Measurements from ENCODE around the gene GOLGA6L7.
"Not testable (repeated sequence)": the region's sequence is repeated elsewhere in the genome, so short reads cannot be mapped to it uniquely, and the experiment has no call there.

The GOLGA6L7 gene

DNA sequence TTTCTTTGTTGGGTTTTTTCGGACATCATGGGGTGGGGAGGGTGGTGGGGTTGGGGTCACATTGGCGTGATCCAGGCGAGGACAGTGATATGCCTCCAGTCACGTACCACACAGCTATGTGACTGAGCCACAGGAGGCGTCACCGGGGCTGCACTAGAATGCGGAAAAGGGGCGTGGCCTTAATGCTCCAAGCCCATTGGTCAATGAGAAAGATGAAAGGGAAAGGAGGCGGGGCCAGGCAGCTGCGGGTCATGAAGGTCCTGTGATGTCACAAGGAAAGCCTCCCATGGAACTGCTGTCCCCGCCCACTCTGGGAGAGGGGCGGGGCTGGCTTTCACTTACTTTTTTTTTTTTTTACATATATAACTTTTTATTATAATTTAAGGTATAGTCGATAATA lies at the start of gene GOLGA6L7:
GOLGA6L7 (minus strand) TSS at position 124 of the 400 bp plus-strand sequence; CDS start at position 29, 95 bp downstream.
- H3K4me2 ChIP-seq (ENCODE audit: low read length): not testable (repeated sequence)

DNA sequence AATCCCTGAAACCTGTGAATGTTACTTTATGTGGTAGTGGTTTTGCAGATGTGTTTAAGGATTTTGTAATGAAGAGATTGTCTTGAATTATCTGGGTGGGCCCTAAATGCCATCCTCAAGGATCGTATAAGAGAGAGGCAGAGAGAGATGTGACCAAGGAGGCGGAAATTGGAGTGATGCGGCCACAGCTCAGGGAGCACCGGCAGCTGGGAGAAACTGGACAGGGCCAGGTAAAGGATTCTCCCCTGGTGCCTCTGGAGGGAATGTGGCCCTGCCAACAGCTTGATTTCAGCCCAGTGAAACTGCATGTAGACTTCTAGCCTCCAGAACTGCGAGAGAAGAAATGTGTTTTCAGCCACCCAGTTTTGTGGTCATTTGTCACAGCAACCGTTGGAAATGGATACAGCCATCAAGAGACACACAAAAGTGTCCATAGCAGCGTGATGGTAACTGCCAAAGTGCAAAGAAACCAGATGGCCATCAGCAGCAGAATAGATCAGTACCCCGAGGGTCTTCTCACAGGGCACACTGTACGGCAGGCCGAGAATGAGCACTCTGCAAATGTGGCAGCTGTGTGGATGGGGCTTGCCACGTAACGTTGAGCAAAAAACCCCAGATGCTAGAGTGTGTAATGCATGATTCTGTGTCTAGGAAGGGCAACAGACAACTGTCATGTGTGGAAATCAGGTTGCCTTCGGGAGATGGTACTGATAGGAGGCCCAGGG lies 49.6 kb upstream of the GOLGA6L7 start:
- Histone ChIP-seq H3K4me2 (ENCODE audit: low read length) (no peak overlapping the region), H3K79me2 (ENCODE audit: control insufficient read depth, low read length) (no peaks in the 10 kb centered on the region), H3F3A (ENCODE audit: control insufficient read depth, insufficient read depth) (no peaks in the 10 kb centered on the region), H3K4me3 (ENCODE audit: low read length) (no peak overlapping the region), H3K4me1 (ENCODE audit: control insufficient read depth, low read length) (no peaks in the 10 kb centered on the region), H4K20me1 (ENCODE audit: control insufficient read depth, insufficient read depth, low read depth, low read length) (no peaks in the 10 kb centered on the region), H3K9me3 (ENCODE audit: control insufficient read depth, insufficient read depth, low read length) (no peaks in the 10 kb centered on the region), H3K27me3 (ENCODE audit: control insufficient read depth, low read length) (no peaks in the 10 kb centered on the region), H3K36me3 (ENCODE audit: control insufficient read depth, low read length) (no peaks in the 10 kb centered on the region), H3K9me2 (replicated peaks; ENCODE audit: control insufficient read depth, low read length) (no peaks in the 10 kb centered on the region), H3K27ac (ENCODE audit: low read depth, low read length) (no peak overlapping the region)
- no peak for TF ChIP-seq EZH2phosphoT487 (IDR thresholded peaks at IDR 0.05; ENCODE audit: borderline replicate concordance, low read length)
- TF ChIP-seq, protein P1, sequence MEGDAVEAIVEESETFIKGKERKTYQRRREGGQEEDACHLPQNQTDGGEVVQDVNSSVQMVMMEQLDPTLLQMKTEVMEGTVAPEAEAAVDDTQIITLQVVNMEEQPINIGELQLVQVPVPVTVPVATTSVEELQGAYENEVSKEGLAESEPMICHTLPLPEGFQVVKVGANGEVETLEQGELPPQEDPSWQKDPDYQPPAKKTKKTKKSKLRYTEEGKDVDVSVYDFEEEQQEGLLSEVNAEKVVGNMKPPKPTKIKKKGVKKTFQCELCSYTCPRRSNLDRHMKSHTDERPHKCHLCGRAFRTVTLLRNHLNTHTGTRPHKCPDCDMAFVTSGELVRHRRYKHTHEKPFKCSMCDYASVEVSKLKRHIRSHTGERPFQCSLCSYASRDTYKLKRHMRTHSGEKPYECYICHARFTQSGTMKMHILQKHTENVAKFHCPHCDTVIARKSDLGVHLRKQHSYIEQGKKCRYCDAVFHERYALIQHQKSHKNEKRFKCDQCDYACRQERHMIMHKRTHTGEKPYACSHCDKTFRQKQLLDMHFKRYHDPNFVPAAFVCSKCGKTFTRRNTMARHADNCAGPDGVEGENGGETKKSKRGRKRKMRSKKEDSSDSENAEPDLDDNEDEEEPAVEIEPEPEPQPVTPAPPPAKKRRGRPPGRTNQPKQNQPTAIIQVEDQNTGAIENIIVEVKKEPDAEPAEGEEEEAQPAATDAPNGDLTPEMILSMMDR (IDR thresholded peaks at IDR 0.05; ENCODE audit: low read depth, low read length, poor library complexity, severe bottlenecking): no peak

More for the DNA sequence above, at the start of gene GOLGA6L7:
- not testable (repeated sequence) for H3K4me3 ChIP-seq (ENCODE audit: low read length); H4K20me1 ChIP-seq (ENCODE audit: control insufficient read depth, insufficient read depth, low read depth, low read length); H3K36me3 ChIP-seq (ENCODE audit: control insufficient read depth, low read length); H3K9me2 ChIP-seq (replicated peaks; ENCODE audit: control insufficient read depth, low read length); H3K27me3 ChIP-seq (ENCODE audit: control insufficient read depth, low read length); H3K4me1 ChIP-seq (ENCODE audit: control insufficient read depth, low read length); H3F3A ChIP-seq (ENCODE audit: control insufficient read depth, insufficient read depth); H3K79me2 ChIP-seq (ENCODE audit: control insufficient read depth, low read length); H3K27ac ChIP-seq (ENCODE audit: low read depth, low read length); H3K9me3 ChIP-seq (ENCODE audit: control insufficient read depth, insufficient read depth, low read length)

- Histone ChIP-seq H3K79me2 (ENCODE audit: control insufficient read depth, low read length) (no peaks in the 10 kb centered on the region), H3F3A (ENCODE audit: control insufficient read depth, insufficient read depth) (no peaks in the 10 kb centered on the region), H3K4me2 (ENCODE audit: low read length) (no peak overlapping the region), H3K27ac (ENCODE audit: low read depth, low read length) (no peak overlapping the region), H3K4me3 (ENCODE audit: low read length) (no peak overlapping the region), H4K20me1 (ENCODE audit: control insufficient read depth, insufficient read depth, low read depth, low read length) (no peaks in the 10 kb centered on the region), H3K27me3 (ENCODE audit: control insufficient read depth, low read length) (no peaks in the 10 kb centered on the region), H3K4me1 (ENCODE audit: control insufficient read depth, low read length) (no peaks in the 10 kb centered on the region), H3K9me3 (ENCODE audit: control insufficient read depth, insufficient read depth, low read length) (no peaks in the 10 kb centered on the region), H3K36me3 (ENCODE audit: control insufficient read depth, low read length) (no peaks in the 10 kb centered on the region), H3K9me2 (replicated peaks; ENCODE audit: control insufficient read depth, low read length) (no peaks in the 10 kb centered on the region)
- TF ChIP-seq, protein P1 (IDR thresholded peaks at IDR 0.05; ENCODE audit: low read depth, low read length, poor library complexity, severe bottlenecking): no peak
Measured at GRCh38 chr15:28896951-28897350, 48.5 kb upstream of the GOLGA6L7 start.

DNA sequence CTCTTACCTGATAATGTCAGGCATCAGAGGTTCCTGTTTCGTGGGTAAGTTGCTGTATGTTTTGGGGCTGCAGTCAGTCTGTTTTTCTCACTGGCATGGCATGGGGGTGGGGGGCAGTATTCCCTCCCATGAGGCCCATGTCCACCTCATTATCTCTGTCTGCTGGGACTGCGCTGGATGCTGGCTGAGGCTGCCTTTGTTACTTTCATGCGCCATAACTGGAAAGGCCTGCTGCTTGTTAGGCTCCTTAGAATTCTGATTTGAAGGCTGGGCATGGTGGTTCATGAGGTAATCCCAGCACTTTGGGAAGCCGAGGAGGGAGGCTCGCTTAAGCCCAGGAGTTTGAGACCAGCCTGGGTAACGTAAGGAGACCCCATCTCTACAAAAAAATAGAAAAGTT lies 47.1 kb upstream of the GOLGA6L7 start:
- Histone ChIP-seq H3K36me3 (ENCODE audit: control insufficient read depth, low read length) (no peaks in the 10 kb centered on the region), H3K27me3 (ENCODE audit: control insufficient read depth, low read length) (no peaks in the 10 kb centered on the region)

More for the DNA sequence above, 47.1 kb upstream of the GOLGA6L7 start:
- Histone ChIP-seq H3K9me2 (replicated peaks; ENCODE audit: control insufficient read depth, low read length) (no peaks in the 10 kb centered on the region), H3K4me3 (ENCODE audit: low read length) (no peak overlapping the region), H3K9me3 (ENCODE audit: control insufficient read depth, insufficient read depth, low read length) (no peaks in the 10 kb centered on the region), H3K27ac (ENCODE audit: low read depth, low read length) (no peak overlapping the region), H4K20me1 (ENCODE audit: control insufficient read depth, insufficient read depth, low read depth, low read length) (no peaks in the 10 kb centered on the region), H3K4me2 (ENCODE audit: low read length) (no peak overlapping the region), H3F3A (ENCODE audit: control insufficient read depth, insufficient read depth) (no peaks in the 10 kb centered on the region), H3K4me1 (ENCODE audit: control insufficient read depth, low read length) (no peaks in the 10 kb centered on the region), H3K79me2 (ENCODE audit: control insufficient read depth, low read length) (no peaks in the 10 kb centered on the region)
- TF ChIP-seq, protein P1 (IDR thresholded peaks at IDR 0.05; ENCODE audit: low read depth, low read length, poor library complexity, severe bottlenecking): no peak
- no peak for TF ChIP-seq EZH2phosphoT487 (IDR thresholded peaks at IDR 0.05; ENCODE audit: borderline replicate concordance, low read length)

Data from DOHH2 (cell line).